AG04450 (cell line): ENCODE results near the gene VWF. TPM values are rescaled to one million over a fixed set of nuclear protein-coding genes. Genes with fewer than 3 reads are reported as not detected.

ENCODE experiments used
- CTCF ChIA-PET: fragments of 300-600, 350-600 bp; formaldehyde crosslinking; extraction: SDS; loops from one replicate; lab custom pipeline; 2022; ENCODE audit warnings: antibody characterized with exemption, inconsistent platforms; lab: Charles Lee
- POLR2A ChIA-PET: fragments of 350-600 bp; formaldehyde crosslinking; extraction: SDS; loops from one replicate; lab custom pipeline; 2021; ENCODE audit warnings: antibody characterized with exemption, inconsistent platforms; lab: Yijun Ruan, JAX
- DNase-seq: peaks from one replicate; pipeline ENCODE4 v3.0.0-alpha.2; 2011; ENCODE audit warnings: low read depth, low spot score
- H3K27ac ChIP-seq: one replicate; pipeline ENCODE4 v1.5.1; 2012; ENCODE audit warnings: low read depth, low read length, control low read depth
- H3K27me3 ChIP-seq: one replicate; pipeline ENCODE4 v1.6.0; 2012; ENCODE audit warnings: low read length; ENCODE audit not compliant: control insufficient read depth, insufficient read depth
- H3K4me3 ChIP-seq: 2 replicates; pipeline ENCODE4 v1.5.1; 2011; ENCODE audit warnings: mild to moderate bottlenecking, low read depth, low read length, control low read depth
- H3K9me3 ChIP-seq: 2 replicates; pipeline ENCODE4 v1.5.1; 2012; ENCODE audit warnings: low read length; ENCODE audit not compliant: control insufficient read depth, insufficient read depth
- CTCF ChIP-seq: IDR thresholded peaks from 2 replicates; pipeline ENCODE4 v1.5.1; 2011; ENCODE audit warnings: low read depth, low read length, control low read depth, inconsistent platforms
- polyA plus RNA-seq: library from polyadenylated mRNA; depleted of rRNA; stranded (reverse); fragments of >200 nt; gene quantifications from 2 replicates; pipeline ENCODE4 v1.2.3, GENCODE V29; 2011

Gene VWF
- polyA plus RNA-seq, 1 experiment: 0.35 TPM

DNA sequence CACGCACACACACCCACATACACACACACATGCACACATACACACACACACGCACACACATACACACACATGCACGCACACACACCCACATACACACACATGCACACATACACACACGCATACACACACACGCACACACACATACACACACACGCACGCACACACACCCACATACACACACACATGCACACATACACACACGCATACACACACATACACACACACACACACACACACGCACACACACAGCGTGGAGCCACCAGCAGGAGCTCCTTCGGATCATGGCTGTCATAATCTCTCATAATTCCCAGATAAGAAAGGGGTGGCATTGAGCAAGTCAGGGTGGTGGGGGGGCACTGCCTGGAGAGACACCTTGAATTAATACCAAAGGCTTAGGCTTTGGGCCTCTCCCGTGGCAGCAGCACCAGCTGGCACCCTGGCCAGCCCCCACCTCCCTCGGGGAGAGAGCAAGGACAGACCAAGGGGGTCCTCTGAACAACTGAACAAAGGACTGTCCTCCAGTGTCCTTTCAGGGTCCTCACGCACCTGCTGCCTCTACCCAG is 201.3 kb downstream of the VWF start:
- TF ChIP-seq CTCF: no peak
- no peak for DNase-seq
- ChIA-PET POLR2A (no interaction called here), CTCF (no interaction called here)
- Histone ChIP-seq H3K27me3 (peaks cover 4% of the 10 kb centered on the region), H3K27ac (no peak overlapping the region), H3K4me3 (no peak overlapping the region), H3K9me3 (no peaks in the 10 kb centered on the region; the same call in none of the 2 replicates)

DNA sequence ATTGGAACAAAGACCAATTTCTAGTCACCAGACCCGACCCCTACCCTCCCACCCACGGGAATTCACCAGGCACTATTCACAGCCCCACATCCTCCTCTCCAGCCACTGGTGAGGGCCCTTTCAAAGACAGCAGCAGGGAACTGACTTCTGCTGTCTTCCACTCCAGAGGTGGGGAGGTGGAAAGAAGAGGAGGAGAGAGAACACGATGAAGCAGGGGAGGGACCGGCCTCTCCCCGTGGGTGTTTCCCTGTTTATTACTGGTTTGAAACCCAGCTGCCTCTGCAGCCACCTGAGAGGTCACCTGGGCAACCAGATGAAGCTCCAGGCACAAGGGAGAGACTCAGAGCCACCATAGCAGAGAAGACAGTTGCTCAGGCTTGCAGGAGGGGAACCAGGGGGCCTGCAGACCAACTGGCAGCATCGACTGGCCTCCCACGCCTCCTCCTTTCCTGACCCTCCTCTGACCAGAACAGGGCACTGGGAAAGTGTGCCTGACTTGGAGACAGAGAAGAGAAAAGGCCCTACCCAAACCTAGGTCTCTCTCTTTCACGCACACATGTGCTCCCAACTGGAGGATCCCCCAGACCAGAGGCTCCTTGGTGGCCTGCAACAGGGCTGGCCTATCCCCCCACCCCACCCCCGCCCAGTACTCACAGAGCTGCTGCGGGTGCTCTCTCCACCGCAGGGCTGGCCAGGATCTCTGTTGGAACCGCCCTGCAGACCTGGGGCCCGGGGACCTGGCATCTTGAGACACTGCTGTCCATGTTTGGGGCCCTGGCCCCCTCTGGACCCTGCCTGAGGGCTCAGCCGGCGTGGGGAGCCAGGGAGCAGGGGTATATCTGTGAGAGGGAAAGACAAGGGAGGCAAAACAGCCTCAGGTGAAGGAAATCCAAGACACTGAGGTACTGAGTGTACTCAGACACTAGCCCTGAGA is 202.2 kb downstream of the VWF start:
- Histone ChIP-seq H3K27me3 (peaks cover 4% of the 10 kb centered on the region), H3K27ac (no peak overlapping the region), H3K4me3 (no peak overlapping the region), H3K9me3 (no peaks in the 10 kb centered on the region; the same call in 1 of the 2 replicates)
- TF ChIP-seq CTCF: no peak
- DNase-seq: no peak
- POLR2A ChIA-PET: no interaction called here
- CTCF ChIA-PET: no interaction called here

GRCh38 chr12:5921027-5921909 is 203.2 kb downstream of the VWF start:
- TF ChIP-seq CTCF: no peak
- ChIA-PET CTCF (no interaction called here), POLR2A (no interaction called here)

DNA sequence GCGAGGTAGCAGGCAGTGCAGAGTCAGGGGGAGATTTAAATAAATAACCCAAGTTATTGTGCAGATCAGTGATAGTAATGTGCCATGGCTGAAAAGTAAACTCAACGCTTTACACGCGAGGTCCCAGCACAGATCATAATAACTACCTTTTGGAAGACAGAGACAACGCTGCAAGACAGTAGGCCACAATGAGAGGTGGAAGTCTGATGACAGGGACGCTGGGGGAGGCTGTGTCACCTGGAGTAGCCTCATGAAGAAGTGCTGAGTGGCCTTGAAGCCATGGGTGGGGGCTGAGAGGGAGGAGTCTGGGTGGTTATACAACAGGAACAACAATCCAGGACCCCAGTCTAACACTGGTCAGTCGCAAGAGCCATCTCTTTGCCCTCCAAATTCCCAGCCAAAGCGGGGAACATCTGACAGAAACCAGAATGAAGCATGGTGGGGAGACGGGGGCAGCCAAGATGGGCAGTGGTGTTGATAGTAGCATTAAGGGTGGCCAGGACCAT is 207.6 kb downstream of the VWF start:
- ChIA-PET POLR2A (no interaction called here), CTCF (no interaction called here)
- TF ChIP-seq CTCF: no peak
- Histone ChIP-seq H3K27ac (no peak overlapping the region), H3K9me3 (no peaks in the 10 kb centered on the region), H3K4me3 (no peak overlapping the region), H3K27me3 (peaks cover 7% of the 10 kb centered on the region)
- DNase-seq: no peak

More at GRCh38 chr12:5921027-5921909, 203.2 kb downstream of the VWF start:
- Histone ChIP-seq H3K27ac (no peak overlapping the region), H3K9me3 (no peaks in the 10 kb centered on the region; the same call in 1 of the 2 replicates), H3K4me3 (no peak overlapping the region), H3K27me3 (peaks cover 4% of the 10 kb centered on the region)
- DNase-seq: no peak
